Suppressor macrophage treated with lipopolysaccharide for 1 hour (primary cell): ENCODE results near the gene CPAMD8.
"Not testable (repeated sequence)": the region's sequence is repeated elsewhere in the genome, so short reads cannot be mapped to it uniquely, and the experiment has no call there.

Source experiments
- DNase-seq, 3 donors: peaks; one replicate each; pipeline ENCODE4 v3.0.0-alpha.2; 2020 to 2022

Gene CPAMD8

GRCh38 chr19:16998635-16999194, 27.9 kb downstream of the CPAMD8 start:
- DNase-seq = no peak

DNA sequence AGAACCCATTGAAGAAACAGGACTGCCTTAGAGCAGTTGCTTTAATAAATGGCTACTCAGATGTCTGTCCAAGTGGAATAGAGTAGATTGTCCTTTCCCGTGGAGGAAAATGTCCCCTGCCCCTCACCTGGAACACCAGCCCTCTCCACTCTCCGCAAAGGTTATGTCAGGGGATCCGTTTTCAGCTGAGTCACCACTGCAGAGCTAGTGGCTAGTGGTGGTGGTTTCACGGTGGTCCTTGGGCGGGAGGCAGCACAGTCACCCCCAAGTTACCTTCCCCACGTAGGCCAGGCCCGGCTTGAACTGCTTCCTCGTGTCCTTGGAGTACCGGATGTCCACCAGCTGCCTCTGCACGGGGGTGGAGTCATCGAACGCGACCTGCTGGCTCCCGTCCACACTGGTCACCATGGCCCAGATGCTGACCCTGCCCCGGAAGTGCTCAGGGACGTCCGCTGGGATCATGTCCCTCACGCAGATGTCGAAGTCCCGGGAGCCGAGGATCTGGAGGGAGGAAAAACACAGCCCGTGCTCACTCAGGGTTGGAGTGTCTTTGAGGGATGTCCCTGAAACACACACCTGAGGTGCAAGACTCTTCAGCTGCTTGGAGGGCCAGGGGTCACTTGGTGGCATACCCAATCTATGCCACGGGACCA, 29.6 kb downstream of the CPAMD8 start:
- not testable (repeated sequence) for DNase-seq

DNA sequence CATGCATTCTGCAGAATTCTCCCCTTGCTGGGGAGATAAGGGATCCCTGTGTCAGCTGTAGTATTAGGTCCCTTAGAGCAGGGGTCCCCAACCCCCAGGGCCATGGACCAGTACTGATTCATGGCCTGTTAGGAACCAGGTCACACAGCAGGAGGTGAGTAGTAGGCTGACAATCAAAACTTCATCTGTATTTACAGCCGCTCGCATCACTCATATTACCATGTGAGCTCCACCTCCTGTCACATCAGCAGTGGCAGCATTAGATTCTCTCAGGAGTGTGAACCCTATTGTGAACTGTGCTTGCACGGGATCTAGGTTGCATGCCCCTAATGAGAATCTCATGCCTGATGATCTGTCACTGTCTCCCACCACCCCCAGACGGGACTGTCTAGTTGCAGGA, 37.9 kb downstream of the CPAMD8 start:
- DNase-seq = no peak

DNA sequence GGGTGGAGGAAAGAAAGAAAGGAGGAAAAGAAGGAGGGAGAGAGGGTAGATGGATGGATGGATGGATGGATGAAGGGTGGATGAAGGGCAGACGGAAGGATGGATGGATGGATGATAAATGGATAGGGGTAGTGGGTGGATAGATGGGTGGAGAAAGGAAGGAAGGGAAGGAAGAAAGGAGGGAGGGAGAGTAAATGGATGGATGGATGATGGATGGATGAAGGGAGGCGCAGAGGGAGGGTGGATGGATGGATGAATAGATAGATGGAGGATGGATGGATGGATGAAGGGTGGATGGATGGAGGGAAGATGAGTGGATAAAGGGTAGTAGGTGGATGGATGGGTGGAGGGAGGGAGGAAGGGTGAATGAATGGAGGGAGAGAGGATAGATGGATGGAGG, 41.2 kb downstream of the CPAMD8 start:
- no peak for DNase-seq

DNA sequence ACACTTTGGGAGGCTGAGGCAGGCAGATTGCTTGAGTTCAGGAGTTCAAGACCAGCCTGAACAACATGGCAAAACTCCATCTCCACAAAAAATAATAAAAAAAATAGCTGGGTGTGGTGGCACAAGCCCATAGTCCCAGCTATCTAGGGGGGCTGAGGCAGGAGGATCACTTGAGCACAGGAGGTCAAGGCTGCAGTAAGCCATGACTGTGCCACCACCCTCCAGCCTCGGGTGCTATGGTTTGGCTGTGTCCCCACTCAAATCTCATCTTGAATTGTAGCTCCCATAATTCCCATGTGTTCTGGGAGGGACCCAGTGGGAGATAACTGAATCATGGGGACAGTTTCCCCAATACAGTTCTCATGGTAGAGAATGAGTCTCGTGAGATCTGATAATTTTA, 44.0 kb downstream of the CPAMD8 start:
- DNase-seq = not testable (repeated sequence)

- DNase-seq = no peak
These were observed 47.5 kb downstream of the CPAMD8 start for GRCh38 chr19:16978839-16979802.

GRCh38 chr19:16978156-16978555, 48.5 kb downstream of the CPAMD8 start:
- DNase-seq = no peak

DNA sequence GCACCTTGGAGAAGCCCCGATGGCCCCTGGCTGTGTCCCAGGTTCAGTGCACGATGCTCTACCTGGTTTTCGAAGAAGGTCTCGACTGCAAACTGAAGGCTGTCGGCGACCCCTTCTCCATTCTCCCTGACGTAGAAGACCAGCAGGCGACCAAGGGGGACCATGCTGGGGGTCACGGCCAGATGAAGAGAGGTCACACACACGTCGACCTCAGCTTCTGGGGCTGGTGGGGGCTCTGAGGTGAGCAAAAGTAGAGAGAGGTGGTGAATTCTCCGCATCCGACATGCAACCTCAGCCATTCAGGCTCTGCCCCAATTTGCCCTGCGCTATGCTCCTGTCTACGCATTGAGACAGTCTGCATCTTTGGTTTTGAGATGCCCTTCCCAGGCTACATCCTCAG, 49.3 kb downstream of the CPAMD8 start:
- no peak for DNase-seq

DNA sequence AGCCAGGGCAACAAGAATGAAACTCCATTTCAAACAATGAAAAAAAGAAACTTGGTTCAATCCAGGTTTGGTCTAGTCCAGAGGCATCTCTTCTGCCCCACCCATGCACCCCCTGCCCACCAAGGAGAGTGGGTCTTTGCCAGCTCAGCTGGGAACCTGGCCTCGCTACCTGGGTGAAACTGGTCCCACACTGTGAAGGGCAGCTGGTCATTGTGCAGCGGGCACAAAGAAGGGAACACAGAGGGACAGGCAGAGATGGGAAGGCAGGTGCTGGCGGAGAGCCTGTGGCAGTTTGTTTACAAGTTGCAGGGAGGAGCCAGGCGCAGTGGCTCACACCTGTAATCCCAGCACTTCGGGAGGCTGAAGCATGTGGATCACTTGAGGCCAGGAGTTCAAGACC, 50.2 kb downstream of the CPAMD8 start:
- no peak for DNase-seq

GRCh38 chr19:16970821-16971220, 55.8 kb downstream of the CPAMD8 start:
- peak; percentile 31 to 43 (median 34) for DNase-seq

GRCh38 chr19:16969135-16969534, 57.5 kb downstream of the CPAMD8 start:
- peak; percentile 42 to 63 (median 56) for DNase-seq

- not testable (repeated sequence) for DNase-seq
These were observed 65.4 kb downstream of the CPAMD8 start for GRCh38 chr19:16960996-16961822.

DNA sequence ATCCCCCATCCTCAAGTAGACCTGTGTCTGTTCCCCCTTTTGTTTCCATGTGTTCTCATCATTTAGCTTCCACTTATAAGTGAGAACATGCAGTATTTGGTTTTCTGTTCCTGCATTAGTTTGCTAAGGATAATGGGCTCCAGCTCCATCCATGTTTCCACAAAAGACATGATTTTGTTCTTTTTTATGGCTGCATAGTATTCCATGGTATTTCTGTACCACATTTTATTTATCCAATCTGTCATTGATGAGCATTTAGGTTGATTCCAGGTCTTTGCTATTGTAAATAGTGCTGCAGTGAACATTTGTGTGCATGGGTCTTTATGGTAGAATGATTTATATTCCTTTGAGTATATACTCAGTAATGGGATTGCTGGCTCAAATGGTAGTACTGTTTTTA, 68.3 kb downstream of the CPAMD8 start:
- not testable (repeated sequence) for DNase-seq

DNA sequence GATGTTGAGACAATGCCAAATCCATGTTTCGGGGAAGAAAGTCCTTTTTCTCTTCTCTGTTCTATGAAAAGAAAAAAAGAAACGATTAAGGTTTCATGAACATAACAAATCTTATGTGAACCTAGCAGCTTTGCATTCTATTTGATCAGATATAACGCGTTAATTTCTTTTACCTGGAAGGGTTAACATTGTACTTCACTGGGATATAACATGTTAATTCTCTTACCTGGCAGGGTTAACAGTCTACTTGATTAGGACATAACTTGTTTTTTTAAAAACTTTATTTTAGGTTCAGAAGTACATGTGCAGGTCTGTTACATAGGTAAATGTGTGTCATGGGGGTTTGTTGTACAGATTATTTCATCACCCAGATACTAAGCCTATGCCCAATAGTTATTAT, 68.8 kb downstream of the CPAMD8 start:
- DNase-seq = no peak

- DNase-seq = peak; percentile 30 to 49 (median 30)
These were observed 69.4 kb downstream of the CPAMD8 start for GRCh38 chr19:16957151-16957701.

DNA sequence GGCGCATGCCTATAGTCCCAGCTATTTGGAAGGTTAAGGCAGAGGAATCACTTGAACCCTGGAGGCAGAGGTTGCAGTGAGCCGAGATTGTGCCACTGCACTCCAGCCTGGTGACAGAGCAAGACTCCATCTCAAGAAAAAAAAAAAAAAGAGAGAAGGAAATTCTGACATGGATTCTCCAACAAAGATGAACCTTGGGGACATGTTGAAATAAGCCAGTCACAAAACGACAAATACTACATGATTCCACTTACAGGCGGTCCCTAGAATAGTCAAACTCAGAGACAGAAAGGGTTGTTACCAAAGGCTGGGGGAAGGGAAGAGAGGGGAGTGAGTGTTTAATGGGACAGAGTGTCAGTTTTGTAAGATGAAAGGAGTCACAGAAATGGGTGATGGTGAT, 71.4 kb downstream of the CPAMD8 start:
- peak in 2 of 3 donors; percentile 19 to 25 for DNase-seq

GRCh38 chr19:16952046-16952445, 74.6 kb downstream of the CPAMD8 start:
- DNase-seq = no peak

DNA sequence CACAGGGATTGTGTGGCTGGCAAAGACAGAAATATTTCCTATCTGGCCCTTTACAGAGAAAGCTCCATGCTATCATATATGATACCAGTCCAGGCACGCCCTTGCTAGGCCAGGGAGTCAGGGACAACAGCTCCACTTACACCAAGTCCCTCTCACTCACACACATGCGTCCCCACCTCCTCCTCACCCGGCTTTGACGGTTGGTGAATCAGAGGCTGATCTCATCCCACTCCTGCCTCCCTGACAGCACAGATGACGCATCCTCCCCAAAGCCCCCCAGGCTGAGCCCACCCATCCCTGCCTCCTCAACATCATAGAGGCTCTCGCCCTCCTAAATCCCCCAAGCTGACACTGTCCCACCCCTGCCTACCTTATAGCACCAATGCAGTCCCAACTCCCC, 75.1 kb downstream of the CPAMD8 start:
- DNase-seq = no peak

DNA sequence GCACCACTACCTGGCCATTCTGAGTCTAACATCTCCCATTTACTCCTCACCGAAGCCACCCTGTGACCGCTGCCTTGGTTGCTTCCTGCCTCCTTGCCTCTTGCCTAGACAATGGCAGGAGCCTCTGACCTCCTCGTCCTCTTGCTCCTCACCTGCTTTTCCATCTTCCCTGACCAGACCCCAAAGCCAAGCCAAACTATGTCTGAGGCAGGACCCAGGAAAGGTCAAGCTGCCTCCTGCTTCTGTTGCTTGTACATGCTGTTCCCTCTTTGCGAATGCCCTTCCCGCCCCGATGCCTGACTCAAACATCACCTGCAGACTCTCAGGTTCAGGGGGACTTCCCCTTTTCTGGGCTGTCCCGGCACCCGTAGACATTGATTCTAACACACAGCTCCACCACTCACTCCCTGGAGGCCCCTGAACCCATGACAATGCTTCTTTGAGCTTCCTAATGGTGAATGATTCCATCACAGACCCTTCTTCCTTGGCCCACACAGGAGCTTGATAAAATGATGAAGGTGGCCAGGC, 77.0 kb downstream of the CPAMD8 start:
- no peak for DNase-seq

DNA sequence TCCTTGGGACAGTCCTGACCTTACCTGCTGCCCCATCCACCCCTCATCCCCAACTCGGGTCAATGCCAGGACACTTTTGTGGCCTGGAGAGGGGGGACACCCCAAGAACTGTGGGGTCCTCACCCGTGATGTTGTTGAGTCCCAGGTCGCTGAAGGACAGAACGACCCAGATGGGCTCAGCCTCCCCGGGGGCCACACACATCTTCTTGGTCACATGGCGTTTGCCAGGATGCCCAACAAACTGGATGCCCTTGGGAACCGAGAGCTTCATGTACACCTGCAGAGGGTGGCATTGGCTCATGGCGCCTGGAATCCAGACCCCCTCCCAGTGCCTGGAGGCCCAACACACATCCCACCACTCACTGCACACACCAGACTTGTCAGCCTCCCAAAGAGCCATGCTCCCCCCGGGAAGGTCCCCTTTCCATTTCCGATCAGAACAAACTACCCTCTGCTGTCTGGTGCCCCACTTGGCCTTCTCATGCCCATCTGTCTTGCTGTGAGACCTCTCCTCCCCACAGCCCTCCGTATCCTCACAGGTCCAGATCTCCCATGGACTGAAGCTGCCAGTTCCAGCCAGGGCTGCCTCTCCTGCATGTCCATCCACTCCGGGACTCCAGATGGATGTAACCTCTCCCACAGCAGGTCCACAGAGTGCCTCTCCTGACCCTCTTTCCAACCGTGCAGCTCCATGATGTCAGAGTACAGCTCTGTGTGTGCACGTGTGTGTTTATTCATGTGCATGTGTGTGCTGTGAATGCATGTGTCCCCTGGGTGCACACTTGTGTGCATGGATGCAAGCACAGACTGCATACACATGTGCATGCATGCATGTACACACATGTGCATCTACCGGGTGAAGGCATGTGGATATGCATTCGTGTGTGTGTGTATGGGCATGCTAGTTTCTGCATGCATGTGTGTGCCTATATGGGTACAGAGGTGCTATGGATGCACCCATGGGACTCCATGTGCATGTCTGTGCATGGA, 79.4 kb downstream of the CPAMD8 start:
- no peak for DNase-seq
